GM18502 (cell line): ENCODE results near the gene IVNS1ABP.
"Not testable (repeated sequence)": the region's sequence is repeated elsewhere in the genome, so short reads cannot be mapped to it uniquely, and the experiment has no call there.

Experiments used
- ATAC-seq: cut with Tn5 transposase; IDR thresholded peaks from one replicate; pipeline ENCODE4 v1.9.1; 2021; ENCODE audit warnings: mild to moderate bottlenecking; ENCODE audit not compliant: unreplicated experiment, poor library complexity

Gene IVNS1ABP

DNA sequence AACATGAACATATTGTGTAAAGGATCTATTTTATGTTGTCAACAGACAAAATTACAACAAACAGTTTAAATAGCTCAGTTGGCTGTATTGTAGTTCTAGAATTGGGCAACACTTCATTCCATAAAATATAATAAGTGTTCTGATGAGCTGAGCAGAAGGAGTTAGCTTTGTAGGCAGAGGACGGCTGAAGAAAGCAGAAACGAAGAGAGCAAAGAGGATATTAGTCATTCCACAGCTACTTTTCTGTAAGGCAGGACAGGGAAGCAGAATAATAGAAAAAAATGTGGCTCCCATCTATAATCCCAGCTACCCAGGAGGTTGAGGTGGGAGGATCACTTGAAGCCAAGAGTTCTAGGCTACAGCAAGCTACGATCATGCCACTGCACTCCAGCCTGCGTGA, 20.2 kb upstream of the IVNS1ABP start:
- ATAC-seq, result no peak

DNA sequence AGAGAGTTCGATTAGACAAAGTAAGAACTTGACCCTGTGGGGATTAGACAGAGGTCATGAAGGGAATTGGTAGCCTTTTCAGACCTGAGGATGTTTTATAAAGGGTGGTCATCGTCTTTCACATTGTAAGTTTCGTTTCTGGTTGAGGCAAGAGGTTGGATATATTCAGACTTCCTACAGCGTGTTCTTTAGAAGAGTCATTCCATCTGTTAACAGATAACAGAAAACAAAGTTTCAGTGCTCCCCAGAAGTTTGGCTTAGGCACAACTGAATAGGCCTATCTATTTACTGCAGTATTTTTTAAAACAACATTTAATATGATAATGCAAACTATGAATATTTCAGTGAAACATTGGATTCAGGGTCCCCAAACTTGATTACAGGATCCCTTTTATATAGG, 17.1 kb upstream of the IVNS1ABP start:
- no peak for ATAC-seq

DNA sequence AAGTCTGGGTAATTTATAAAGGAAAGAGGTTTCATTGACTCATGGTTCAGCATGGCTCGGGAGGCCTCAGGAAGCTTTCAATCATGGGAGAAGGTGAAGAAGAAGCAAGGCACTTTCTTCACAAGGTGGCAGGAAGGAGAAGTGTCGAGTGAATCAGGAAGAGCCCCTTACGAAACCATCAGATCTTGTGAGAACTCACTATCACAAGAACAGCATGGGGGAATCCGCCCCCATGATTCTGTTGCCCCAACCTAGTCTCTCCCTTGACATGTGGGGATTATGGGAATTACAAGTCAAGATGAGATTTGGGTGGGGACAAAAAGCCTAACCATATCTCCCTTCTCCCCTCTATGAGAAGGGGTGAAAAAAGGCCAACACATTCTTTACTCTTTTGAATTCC, 11.2 kb upstream of the IVNS1ABP start:
- no peak for ATAC-seq

DNA sequence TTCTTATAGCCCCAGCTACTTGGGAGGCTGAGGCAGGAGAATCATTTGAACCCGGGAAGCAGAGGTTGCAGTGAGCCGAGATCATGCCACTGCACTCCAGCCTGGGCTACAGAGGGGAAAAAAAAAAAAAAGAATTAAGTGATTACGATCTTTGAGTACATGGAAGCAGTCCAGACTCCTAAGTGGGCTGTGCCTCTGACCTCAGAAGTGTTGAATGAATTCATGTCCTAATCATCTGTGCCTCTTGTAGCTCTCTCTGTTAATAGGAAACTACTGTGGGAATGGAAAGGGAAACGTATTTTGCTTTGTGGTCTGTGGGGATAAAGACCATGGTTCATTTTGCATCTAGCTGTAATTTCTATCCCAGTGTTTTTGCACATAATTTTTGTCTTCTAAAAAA, 8.4 kb upstream of the IVNS1ABP start:
- no peak for ATAC-seq

DNA sequence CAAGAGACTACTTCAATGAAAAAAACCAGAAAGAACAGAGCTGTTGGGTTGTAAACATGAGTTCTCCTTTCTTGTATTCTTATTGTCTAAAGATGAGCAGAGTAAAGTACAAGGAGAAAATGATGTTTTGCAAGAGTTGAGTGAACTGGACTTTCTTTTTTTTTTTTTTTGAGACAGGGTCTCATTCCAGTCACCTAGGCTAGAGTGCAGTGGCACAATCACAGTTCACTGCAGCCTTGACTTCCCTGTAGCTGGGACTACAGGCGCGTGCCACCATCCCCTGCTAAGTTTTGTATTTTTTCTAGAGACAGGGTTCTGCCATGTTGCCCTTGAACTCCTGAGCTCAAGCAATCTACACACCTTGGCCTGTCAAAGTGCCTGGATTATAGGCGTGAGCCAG, 7.1 kb upstream of the IVNS1ABP start:
- ATAC-seq, result no peak

DNA sequence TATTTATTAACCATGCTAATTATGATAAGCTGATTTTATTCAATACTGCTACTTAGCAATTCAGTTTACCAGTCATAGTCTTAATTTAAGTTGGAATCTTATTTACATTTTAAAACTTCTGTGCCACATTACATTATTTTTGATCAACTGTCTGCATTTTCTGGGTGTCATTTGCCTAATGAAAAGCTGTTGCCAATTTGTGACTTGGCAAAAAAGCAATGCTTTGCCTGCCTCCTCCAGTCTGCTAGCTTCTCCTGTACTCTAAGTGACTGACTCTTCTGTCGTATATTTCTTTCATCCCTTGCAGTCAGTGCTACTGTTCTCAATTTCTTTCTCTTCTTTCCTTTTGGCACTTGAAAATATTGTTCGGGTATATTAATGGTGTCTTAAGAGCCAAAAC, 5.6 kb upstream of the IVNS1ABP start:
- ATAC-seq, result no peak

DNA sequence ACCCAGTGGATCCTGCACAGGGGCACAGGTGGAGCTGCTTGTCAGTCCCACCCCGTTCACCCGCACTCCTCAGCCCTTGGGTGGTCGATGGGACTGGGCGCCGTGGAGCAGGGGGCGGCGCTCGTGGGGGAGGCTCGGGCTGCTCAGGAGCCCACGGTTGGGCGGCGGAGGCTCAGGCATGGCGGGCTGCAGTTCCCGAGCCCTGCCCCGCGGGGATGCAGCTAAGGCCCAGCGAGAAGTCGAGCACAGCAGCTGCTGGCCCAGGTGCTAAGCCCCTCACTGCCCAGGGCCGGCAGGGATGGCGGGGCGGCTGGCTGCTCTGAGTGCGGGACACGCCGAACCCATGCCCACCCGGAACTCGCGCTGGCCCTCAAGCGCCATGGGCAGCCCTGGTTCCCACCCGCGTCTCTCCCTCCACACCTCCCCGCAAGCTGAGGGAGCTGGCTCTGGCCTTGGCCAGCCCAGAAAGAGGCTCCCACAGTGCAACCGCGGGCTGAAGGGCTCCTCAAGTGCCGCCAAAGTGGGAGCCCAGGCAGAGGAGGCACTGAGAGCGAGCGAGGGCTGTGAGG, 4.7 kb upstream of the IVNS1ABP start:
- ATAC-seq, result not testable (repeated sequence)

DNA sequence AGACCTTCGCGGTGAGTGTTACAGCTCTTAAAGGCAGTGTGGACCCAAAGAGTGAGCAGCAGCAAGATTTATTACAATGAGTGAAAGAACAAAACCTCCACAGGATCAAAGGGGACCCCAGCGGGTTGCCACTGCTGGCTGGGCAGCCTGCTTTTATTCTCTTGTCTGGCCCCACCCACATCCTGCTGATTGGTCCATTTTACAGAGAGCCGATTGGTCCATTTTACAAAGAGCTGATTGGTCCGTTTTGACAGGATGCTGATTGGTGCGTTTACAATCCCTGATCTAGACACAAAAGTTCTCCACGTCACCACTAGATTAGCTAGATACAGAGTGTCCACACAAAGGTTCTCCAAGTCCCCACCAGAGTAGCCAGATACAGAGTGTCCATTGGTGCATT, 4.1 kb upstream of the IVNS1ABP start:
- ATAC-seq, result not testable (repeated sequence)

DNA sequence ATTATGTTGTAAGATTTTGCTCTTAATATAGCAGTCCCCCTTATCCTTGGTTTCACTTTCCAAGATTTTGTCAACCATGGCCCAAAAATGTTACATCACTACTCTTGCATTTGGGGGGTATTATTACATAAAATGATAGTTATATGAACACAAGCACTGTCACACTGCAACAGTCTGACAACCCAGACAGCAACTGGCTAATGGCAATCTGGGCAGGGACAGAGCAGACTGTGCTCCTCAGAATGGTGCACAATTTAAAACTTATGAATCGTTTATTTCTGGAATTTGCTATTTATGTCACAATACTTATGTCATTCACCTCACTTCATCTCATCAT, 2.1 kb upstream of the IVNS1ABP start:
- ATAC-seq, result no peak

DNA sequence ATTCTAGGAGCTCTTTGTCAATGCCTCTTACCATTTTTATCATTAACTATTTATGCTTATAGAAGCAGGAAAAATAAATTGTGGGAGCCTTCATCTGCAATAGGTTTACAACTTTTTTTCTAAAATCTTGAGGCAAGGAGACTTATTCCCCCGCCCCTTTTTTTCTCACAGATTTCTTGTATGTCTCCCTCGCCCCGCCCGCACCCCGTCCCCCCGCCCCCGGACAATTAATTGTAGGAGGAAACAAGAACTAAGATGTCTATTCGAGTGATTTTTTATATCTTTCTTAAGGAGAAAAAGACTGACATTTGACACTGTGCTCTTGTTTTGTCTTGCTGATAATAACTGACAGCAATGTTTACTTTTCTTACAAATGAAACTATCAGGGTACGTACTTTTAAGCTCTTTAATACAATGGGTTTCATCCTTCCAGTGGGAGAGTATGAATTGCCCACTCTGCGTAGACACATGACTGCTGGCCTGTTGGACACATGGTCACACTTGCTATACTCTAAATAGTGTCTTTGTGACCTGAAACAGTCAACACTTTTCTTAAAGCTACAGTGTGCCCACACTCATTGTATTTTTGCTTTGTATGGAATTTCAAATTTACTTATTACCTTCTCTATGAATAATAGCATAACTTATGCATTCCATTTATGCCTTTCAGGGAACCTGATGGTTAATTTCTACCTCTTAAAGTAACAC, 1.5 kb upstream of the IVNS1ABP start:
- ATAC-seq, result no peak

DNA sequence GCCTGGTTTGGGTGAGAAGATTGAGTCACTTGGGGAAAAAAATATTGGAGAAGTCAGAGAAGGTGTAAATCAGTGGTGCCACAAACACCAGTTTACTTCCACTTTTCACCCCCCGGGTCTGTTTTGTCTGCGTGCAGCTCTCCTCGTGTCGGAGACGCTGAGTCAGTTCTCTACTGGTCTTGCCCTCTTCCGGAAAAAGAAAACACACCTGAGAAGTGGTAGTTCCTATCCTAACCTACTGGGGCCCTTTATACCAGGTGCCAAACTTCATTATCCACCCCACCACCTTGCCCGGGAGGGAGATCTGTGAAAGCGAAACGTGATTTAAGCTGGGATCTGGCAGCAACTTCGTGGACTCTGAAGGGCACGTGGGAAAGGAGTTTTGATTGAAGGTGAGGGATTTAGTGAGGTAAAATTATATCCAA, 855 bp upstream of the IVNS1ABP start:
- ATAC-seq, result peak; percentile 43

DNA sequence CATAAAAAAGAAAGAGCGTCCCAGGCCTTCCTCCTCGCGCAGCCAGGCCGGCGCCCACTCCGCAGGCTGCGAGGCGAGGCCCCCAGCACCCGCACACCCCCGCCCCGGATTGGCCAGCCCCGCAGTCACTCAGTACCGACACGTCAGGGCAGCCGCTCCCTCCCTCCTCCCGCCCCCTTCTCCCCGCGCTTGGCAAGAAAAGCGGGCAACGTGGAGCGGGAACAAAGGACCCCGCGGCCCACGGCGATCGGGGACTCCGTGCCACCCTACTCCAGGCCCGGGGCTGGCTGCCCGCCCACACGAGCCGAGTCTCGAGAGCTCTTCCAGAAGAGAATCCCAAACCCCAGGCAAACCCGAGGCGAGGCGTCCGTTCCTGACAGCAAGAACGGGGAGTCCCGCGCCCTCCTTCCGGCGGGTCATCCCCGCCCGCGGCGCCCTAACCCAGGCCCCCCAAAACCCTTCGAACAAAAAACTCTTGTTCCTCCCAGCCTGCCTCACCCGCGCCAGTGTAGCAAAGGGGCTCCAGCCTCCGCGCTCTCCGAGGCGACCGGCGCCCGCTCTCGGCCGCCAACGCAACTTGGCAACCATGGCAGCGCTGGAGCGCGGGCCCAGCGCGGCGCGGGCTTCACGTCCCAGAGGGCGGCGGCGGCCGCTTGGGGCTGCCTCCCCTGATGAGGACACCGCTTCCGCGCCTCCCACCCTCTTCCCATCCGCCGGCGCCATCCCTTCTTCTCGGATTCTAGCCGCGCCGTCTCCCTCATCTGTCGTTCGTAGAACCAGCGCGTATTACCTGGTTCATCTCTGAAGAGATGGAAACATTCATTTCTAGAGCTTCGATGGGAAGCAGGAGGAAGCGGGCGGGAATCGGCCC, 645 bp downstream of the IVNS1ABP start:
- ATAC-seq, result peak; percentile 64

DNA sequence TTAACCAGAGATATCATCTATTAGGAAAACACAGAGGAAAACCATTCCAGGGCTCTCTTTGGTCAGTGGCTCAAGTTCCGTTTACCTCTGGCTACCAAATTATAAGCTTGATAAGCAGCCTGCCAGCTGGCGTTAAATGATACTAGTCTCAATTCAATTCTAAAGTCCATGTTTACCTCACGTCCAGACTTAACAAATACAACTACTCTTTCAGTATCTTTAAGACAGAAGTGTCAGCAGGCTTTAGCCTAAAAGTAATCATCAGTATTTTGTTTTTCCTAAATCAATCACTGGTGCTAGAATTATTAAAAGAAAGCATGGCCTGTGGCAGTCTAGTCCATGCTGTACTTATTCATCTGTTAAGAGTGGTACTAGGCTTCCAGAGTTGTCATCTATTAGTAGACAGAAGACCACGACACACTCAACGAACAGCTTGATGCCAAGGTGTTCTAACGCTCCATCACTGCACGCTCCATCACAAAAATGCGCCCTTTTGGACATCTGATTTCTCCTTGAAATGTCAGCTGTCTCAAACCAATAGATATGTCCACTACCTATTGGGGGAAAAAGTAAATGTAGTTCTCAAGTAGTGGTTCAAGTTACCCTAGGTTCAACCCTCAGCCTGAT, 1.5 kb downstream of the IVNS1ABP start:
- peak; percentile 2 for ATAC-seq

DNA sequence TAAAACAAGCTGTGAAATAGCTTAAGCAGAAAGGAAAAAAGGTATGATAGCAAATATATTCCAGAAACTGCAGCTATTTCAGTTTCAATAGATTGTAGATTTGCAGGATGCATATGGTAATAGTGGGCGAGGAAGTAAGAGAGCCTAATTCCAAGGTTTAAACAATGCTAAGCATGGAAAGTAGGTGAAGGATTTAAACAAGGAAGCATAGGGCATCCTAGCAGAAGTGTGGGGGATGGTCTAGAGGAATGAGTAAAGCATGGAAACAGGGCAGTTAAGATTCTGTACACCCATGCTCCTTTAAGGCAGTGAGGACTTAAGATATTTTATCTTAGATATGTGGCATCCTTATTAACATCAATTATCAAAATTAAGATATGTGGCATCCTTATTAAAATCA, 2.6 kb downstream of the IVNS1ABP start:
- no peak for ATAC-seq

DNA sequence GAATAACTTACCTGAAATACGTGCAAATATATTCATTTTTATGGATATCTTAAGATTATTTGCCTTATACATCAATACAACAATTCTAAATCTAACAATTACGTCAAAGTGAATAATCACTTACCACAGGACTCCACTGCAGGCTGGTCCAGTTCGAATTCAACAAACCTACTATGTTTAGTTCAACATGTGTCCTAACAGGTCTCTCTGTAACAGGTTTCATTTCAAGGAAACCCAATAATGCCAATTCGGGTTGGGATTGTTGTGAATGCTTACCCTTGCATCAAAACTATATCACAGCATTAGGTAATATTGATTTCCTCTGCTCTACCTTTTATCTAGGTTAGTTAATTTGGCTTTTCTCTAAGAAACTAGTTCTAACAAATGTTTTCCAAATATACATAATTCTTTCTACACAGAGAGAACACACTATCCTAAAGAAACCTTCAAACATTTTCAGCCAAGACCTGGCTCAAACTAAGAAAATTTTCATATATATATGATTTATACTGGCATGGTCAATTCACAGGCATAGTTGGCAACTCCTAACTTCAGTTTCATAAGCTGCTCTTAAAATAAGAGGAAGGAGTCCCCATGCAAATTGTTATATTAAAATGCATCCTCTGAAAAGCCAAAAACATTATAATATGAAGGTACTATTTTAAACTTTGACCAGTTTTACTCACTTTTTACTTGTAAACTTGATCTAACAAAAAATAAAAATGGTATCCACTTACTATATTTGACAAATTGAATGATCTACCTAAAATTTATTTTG, 4.5 kb downstream of the IVNS1ABP start:
- no peak for ATAC-seq

DNA sequence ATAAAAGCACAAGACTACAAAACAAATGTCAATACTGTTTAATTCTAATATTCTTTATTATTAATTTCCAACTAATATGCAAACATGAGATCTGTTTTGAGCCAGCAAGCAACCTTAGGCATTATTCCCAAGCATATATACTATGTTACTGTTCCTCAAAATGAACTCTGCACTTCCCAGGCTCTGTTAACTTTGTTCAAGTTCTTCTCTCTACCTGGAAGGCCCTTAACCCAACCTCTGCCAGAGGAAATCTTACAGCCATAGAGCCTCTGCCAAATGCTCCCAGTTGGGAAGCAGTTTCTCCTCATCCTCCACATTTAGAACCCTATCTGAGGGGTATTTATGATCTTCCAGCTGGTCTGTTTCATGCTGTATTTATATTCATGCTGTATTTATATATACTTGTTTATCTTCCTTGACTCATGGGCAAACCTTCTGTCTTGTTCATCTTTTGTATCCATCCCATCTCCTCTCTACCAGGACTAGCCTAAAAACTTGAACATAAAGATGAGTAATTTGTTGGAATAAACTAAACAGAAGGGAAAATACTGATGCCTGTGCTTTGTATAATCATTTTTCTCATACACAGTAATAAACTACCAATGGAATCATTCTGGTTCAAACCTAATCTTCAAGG, 5.3 kb downstream of the IVNS1ABP start:
- ATAC-seq, result no peak

DNA sequence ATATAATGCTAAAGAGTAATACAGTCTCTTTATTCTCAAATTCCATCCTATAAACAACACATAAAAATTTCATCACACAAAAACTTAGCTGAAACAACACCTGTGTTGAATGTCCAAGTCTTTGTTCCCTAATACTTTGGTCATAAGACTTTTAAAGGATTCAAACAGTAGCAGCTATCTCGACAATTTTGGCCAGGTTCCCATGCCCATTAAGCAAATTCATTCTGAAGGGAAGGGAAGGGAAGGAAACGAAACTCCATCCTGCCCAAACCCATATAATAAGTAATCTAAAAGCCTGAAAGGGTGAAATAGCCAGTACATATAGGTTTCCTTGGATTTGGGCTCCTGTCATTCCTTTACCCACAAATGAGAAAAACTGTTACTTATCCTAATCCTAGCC, 7.5 kb downstream of the IVNS1ABP start:
- ATAC-seq, result no peak

DNA sequence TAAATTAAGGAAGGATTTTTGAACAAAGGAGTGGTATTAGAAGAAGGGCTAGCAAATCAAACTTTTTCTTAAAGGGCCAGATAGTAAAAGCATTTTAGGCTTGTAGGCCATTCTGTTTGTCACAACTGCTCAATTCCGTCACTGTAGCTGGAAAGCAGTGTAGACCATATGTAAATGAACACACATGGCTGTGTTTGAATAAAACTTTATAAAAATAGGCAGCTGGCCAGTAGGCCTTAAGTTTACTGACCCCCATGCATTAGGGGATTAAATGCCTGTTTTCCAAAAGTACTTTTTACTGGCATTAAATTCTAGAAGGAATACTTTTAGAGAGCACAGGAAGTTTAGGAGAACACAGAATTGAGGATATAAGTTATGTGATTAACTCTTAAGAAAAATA, 8.9 kb downstream of the IVNS1ABP start:
- no peak for ATAC-seq

DNA sequence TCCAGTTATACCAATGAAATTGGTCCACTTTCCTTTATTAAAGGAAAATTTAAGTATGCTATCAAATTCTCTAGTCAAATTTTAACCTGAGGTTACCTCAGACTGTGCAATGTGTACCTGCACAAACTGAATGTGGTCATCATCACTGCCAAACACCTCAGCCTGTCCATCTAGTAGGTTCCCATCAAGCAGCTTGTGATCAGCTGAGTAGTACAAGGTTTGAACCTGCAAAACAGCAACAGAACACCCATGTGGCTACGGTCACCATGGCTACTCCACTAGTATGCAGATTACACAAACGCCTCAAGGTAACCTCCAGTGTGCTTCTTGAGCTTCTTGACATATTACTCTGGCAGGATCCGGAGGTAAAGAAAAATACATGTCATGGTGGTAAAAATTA, 11.6 kb downstream of the IVNS1ABP start:
- no peak for ATAC-seq

DNA sequence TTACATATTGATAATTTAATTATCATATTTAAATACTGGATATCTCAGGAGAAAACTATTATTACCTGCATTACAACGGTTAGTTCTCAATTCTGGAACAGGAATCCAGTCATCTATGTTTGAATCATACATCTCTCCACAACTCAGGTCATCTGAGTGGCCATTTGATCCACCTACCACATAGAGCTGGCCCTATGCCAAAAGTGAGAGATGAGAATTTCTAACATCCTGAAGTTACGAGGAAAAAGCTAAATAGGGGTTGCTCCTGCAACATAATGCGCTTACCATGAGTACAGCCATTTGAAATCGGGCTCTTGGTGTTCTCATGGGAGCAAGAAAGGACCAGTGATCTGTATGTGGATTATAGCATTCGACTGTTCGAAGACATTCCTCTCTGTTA, 16.9 kb downstream of the IVNS1ABP start:
- no peak for ATAC-seq
